BLaER1 (cell line): Measurements from ENCODE around the gene TNC.

Experiments
- H3K27ac ChIP-seq: shearing (Covaris generic); formaldehyde crosslinking; 2 replicates; pipeline ENCODE4 v1.8.1; 2022
- H3K27me3 ChIP-seq: shearing (Covaris generic); formaldehyde crosslinking; 2 replicates; pipeline ENCODE4 v1.8.1; 2022
- H3K36me3 ChIP-seq: shearing (Covaris generic); formaldehyde crosslinking; 2 replicates; pipeline ENCODE4 v1.8.1; 2022
- H3K4me1 ChIP-seq: shearing (Covaris generic); formaldehyde crosslinking; 2 replicates; pipeline ENCODE4 v1.8.1; 2022
- H3K4me2 ChIP-seq: shearing (Covaris generic); formaldehyde crosslinking; 2 replicates; pipeline ENCODE4 v1.8.1; 2022
- H3K4me3 ChIP-seq: shearing (Covaris generic); formaldehyde crosslinking; 2 replicates; pipeline ENCODE4 v1.8.1; 2022
- H3K9ac ChIP-seq: shearing (Covaris generic); formaldehyde crosslinking; 2 replicates; pipeline ENCODE4 v1.8.1; 2022
- H3K9me3 ChIP-seq: shearing (Covaris generic); formaldehyde crosslinking; 2 replicates; pipeline ENCODE4 v1.8.1; 2022
- H4K20me1 ChIP-seq: shearing (Covaris generic); formaldehyde crosslinking; 2 replicates; pipeline ENCODE4 v1.8.1; 2022
- Cebpa-rat ChIP-seq: shearing (Covaris generic); IDR thresholded peaks from 2 replicates; pipeline ENCODE4 v1.8.1; 2022

Gene TNC

DNA sequence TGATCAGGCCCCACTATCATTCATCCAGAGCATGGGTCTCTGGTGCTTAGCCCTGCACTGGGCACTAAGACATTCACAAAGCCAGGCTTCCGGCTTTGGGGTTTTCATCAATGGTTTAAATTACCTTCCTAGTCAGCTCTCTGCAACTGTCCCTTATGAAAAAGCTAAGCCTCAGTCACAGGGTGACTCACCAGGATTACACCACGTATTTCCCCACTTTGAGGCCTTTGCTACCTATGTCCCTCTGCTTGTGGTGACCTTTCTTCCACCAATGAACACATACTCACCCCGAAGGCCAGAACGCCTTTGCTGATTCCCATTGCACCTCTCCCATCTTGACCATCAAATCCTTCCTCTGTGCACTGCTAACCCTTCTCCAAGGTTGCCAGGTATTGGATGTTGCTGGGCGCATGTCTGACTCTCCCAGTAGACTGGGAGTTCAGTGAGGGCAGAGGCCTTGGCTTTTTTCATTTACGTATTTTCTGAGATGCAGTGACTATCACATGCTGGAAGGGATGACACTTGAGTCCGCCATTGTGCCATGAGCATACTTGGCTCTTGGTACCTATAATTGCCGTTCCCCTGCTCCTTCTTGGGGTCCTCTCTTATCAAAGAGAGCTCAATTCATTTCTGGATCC, 128.9 kb downstream of the TNC start:
- Histone ChIP-seq H4K20me1 (no peaks in the 10 kb centered on the region), H3K27me3 (no peaks in the 10 kb centered on the region), H3K4me1 (no peaks in the 10 kb centered on the region; the same call in 1 of the 2 replicates), H3K4me2 (no peak overlapping the region), H3K9me3 (no peaks in the 10 kb centered on the region), H3K4me3 (no peak overlapping the region), H3K36me3 (no peaks in the 10 kb centered on the region), H3K27ac (no peak overlapping the region), H3K9ac (no peak overlapping the region)
- TF ChIP-seq Cebpa-rat = no peak

DNA sequence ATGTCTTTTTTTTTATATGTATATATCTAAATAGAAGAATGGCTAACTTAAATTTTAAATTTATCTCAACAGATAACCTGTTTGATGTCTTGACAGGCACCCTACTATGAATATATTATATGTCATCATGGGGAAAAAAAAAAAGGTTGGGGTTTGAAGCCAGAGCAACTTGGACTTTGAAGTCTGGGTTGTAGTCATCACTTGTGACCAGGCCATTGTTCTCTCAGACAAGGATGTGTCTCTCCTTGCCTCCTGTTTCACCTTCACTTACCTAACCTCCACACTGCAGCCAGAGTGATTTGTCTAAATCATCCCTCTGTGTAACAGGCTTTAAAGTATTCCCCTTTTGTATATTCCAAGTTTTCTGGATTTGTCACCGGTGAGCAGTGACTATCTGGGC, 130.8 kb downstream of the TNC start:
- no peaks in the 10 kb centered on the region for H3K27me3 ChIP-seq
- no peaks in the 10 kb centered on the region; the same call in 1 of the 2 replicates for H3K4me1 ChIP-seq
- no peak for TF ChIP-seq Cebpa-rat
- no peak overlapping the region for H3K4me3 ChIP-seq
- no peak overlapping the region for H3K27ac ChIP-seq
- H3K9me3 ChIP-seq = no peaks in the 10 kb centered on the region
- no peaks in the 10 kb centered on the region for H3K36me3 ChIP-seq
- no peaks in the 10 kb centered on the region for H4K20me1 ChIP-seq
- no peak overlapping the region for H3K9ac ChIP-seq
- no peak overlapping the region for H3K4me2 ChIP-seq

DNA sequence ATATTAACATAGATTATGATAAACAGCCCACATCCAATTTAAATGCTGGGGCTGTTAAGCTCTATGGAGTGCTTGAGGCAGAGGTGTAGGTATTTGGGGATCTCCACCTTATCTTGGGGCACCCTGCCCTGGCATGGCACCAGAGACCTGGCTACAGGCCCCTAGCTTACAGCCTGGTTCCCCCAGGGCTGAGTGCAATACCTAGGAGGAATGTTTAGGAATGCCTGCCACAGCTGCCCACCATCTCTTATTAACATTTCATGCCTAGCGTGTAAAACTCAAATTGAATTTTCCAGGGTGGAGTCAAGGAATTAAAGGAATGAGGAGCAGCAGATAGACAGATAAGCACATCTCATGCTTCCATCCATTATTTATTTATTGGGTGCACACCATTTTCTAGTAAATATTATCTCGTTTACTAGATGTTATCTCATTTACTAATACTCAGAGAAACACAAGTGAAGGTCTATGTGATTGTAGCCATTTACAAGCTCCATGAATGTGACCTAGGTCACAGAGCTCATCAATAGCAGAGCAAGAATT, 131.9 kb downstream of the TNC start:
- H3K9ac ChIP-seq = no peak overlapping the region
- H3K4me1 ChIP-seq = no peaks in the 10 kb centered on the region; the same call in 1 of the 2 replicates
- no peaks in the 10 kb centered on the region for H3K9me3 ChIP-seq
- no peaks in the 10 kb centered on the region for H3K36me3 ChIP-seq
- H3K4me3 ChIP-seq = no peak overlapping the region
- no peaks in the 10 kb centered on the region for H3K27me3 ChIP-seq
- no peaks in the 10 kb centered on the region for H4K20me1 ChIP-seq
- TF ChIP-seq Cebpa-rat = no peak
- H3K4me2 ChIP-seq = no peak overlapping the region
- no peak overlapping the region for H3K27ac ChIP-seq

DNA sequence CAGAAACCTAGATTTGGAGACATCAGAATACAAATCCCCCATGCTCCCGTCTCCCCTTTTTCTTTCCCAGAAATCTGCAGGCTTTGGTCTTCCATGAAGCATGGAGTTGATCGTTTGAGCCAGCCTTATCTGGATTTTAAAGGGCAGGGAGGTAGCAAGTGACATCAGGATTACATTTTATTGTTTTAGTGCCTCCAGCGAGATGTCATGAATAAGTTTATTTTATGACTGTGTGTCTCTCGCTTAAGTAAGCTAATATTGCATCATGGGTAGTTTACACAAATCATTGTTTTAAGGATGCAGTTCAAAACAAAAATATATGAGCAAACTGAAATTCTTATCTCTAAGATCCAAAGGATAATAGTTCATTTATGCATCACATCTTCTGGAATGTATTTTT, 136.9 kb downstream of the TNC start:
- H3K4me2 ChIP-seq = no peak overlapping the region
- no peak overlapping the region for H3K4me3 ChIP-seq
- H4K20me1 ChIP-seq = no peaks in the 10 kb centered on the region
- no peaks in the 10 kb centered on the region for H3K27me3 ChIP-seq
- H3K27ac ChIP-seq = no peak overlapping the region
- no peaks in the 10 kb centered on the region for H3K9me3 ChIP-seq
- no peak overlapping the region for H3K9ac ChIP-seq
- no peaks in the 10 kb centered on the region for H3K4me1 ChIP-seq
- H3K36me3 ChIP-seq = no peaks in the 10 kb centered on the region
- no peak for TF ChIP-seq Cebpa-rat

DNA sequence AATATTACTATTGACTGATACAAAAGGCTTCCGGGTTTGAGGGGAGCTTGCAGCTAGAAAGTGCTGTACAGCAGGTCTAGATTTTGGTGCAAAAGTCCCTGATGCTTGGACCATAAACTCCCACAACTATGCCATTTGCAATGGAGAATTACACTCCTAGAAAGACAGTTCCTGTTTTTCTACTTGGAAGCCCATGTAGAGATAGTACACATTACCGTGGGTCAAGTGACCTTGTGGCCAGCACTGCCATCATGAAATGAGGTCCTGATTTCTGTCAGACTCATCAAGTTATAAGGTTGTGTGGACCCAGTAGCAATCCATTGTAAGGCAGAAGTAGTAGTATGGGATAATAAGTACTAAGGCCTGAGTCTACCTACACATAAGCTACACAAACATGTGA, 144.7 kb downstream of the TNC start:
- TF ChIP-seq Cebpa-rat = no peak
- Histone ChIP-seq H3K9me3 (no peaks in the 10 kb centered on the region), H3K4me1 (no peaks in the 10 kb centered on the region), H3K27ac (no peak overlapping the region), H3K36me3 (no peaks in the 10 kb centered on the region), H3K9ac (no peak overlapping the region), H3K4me3 (no peak overlapping the region), H3K27me3 (no peaks in the 10 kb centered on the region), H3K4me2 (no peak overlapping the region), H4K20me1 (no peaks in the 10 kb centered on the region)

DNA sequence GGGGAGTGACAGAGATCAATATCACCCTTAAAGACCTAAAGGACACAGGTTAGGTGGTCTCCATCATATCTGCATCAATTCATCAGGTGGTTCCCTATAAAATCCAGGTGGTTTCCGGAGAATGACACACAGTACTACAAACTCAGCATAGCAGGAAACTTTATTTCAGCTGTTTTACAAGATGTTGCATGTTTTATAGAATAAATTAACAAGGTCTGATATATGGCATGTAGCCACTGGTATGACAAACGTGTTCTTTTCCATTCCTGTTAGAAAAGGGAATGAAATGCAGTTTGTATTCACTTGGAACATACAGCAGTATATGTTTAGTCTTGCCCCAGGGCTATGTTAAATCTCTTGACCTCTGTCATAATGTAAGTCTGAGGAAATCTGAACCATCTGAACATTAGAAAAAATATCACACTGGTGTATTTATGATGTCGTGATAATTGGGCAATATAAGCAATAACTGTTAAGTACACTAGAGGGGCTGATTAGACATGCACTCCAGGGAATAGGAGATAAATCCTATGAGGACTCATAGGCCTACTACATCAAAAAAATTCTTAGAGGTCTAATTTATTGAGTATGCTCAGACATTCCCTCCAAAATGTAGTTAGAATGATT, 145.3 kb downstream of the TNC start:
- Histone ChIP-seq H4K20me1 (no peaks in the 10 kb centered on the region), H3K4me1 (no peaks in the 10 kb centered on the region), H3K27ac (no peak overlapping the region), H3K27me3 (no peaks in the 10 kb centered on the region), H3K9ac (no peak overlapping the region), H3K4me3 (no peak overlapping the region), H3K4me2 (no peak overlapping the region), H3K9me3 (no peaks in the 10 kb centered on the region), H3K36me3 (no peaks in the 10 kb centered on the region)
- TF ChIP-seq Cebpa-rat = no peak
